ENCODE results near the gene P4HB.

Gene P4HB

DNA sequence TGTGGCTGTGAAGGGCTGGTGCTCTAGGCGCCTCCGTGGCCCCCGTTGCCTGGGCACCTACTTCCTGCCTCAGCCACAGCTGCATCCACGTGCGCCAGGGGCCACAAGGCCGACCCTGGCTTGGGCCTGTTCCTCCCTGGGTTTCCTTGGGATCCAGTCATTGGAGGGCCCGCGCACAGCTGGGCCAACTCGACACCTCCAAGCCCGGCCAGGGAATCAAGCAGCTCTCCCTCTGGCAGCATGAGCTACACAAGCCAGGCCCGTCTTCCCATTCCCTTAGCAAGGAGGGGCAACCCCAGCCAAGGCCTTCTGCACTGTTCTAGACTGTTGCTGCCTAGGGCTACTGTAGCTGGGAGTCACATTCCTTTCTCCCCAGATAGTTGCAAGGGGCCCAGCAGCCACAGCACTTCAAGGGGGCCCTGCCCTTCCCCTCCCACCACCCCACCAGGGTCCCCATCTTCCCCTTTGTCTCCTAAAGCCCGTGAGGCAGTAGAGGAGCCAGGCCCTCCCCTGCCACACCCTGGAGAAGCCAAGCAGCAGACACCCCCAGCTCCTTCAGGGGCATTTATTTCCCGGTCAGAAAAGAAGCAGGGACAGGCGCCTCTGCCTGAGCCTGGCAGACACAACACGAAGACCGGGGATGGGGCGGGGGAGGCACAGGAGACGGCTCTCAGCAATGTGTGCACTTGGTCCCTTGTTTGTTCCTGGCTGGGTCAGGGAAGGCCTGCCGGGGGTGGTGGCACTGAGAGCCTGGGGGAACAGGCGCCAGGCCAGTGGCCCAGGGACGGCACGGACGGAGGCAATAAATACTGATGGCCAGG is 7.0 kb upstream of the P4HB start:
- no peak for DNase-seq

DNA sequence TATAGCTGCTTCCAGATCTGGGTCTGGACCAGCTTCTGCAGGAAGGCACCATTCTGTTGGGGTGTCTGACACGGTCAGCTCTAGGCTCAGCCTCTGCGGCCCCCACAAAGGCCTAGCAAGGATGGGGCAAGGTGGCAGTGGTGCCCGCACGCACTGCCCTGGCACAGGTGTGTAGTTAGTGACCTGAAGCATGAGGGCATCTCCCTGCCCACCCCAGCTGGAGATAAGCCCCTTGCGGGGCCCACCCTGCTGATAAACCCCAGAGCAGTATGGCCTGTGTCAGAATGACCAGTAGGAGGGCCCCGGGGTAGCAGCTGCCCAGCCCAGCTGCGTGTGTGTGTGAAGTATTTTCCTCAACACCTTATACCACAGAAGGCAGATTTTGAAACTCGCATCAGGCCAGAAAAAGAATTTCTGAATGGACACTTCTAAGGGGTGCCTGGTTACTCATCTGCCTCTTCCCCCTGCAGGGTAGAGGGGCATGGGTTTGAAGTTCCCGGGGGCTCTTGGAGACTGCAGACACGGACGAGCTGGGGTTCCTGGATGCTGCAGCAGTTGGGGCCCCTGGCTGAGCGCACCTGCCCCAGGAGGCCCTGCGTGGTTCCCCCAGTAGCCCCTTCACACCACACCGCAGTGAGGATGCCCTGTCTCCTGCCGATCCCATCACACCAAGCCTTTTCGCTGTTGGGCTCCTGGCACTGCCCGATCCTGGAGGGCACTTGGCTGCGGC is 6.3 kb upstream of the P4HB start:
- DNase-seq = no peak

DNA sequence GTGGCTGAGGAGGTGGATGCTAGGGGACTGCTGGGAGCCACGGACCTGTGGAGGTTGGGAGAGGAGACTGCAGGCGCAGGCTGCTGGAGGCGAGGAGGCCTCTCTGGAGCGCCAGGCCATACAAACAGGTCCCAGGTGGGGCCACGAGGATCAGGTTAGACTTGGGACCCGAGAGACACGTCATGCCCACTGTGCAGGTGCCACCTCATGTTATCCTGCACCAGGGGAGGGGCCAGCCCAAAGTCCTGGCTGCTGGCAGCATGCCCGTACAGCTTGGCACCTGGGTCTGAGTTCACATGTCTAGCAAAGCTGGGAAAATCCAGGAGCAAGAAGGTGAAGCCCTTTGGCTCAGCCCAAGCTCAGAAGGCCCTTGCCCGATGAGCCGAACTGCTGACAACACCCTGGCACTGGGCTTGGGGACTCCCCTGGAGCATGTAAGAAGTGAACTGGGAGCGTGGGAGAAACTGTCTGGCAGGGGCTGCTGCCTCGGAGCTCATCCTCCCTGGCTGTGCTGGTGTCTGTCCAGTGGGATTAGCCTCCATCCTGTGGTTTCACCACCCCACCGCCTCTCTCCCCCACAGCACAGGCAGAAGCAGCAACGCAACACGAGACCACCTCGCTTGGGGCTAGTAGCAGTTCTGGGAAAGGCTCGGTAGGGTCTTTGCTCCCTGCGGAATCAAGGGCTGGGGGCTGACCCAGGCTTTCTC is 5.6 kb upstream of the P4HB start:
- no peak for DNase-seq

DNA sequence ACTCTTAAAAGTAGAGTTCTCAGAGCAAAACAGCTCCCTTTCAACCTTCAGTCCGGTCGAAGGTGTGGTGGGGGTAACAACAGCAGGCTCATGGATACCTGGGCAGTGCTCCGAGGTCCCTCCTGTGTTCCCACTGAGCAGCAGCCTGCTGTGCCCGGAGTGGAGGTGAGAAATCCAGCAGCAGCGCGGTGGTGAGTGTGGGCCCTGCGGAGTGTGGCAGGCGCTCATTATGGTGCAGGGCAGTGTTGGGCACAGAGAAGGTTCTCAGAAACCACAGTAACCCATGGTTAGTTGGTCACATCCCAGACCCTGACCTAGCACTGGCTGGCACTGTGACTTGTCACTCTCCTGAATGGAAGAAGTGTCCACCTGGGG is 5.0 kb upstream of the P4HB start:
- no peak for DNase-seq

DNA sequence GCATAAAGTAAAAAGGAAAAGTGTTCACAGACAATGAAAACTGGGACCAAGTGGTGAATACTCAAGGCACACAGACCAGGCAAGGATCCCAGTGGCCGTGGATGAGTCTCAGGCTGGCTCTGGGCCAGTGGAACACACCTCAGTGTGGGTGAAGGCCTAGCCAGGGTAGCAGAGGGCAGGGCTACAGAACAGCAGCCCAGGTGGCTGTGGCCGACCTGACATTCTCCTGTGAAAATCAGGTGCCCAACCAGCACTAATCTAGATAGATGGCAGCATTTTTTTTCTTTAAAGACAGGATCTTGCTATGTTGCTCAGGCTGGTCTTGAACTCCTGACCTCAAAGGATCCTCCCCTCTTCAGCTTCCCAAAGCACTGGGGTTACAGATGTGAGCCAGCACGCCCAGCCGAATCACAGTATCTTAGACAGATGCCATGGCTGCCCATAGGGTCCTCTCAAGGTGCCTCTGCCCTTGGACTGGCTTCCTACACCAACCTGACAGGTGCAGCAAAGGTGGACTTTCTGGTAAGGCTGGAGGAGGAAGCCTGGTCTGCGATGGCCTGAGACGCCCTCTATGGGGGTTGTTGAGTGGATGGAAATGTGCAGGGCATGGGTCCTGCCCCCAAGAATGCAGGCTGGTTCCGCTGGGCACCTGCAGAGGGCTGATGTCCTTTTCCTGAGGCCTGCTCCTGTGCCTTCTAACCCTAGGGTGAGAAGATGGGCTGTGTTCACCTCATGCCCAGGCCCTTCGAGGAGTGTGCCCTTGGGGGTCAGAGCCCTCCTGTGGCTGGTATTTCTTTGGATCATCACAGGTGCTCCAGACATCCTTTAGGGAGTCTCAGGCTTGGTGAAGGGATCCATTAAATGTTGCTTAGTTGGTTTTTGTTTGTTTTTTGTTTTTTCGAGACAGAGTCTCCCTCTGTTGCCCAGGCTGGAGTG is 3.8 kb upstream of the P4HB start:
- DNase-seq = no peak

DNA sequence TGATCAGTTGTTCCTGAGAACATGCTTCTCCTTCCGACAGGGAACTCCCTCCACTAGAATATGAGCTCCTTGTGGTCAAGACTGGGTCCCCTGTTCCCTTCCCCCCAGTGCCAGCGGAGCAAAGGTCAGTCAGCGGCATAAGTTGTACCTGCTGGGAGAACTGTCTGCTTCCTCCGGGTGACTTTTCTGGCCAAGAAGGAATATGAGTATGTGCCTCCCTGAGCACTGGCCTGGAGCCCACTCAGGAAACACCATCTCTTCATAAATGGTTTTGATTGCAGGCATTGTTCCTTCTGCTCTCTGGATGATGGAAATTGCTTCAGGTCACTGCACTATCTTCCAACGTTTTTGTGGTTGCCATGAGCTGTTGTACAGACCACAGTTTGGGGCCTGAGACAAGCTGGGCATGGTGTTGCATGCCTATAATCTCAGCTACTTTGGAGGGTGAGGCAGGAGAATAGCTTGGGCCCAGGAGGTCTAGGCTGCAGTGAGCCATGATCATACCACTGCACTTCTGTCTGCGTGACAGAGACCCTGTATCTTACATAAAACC is 2.9 kb upstream of the P4HB start:
- no peak for DNase-seq

DNA sequence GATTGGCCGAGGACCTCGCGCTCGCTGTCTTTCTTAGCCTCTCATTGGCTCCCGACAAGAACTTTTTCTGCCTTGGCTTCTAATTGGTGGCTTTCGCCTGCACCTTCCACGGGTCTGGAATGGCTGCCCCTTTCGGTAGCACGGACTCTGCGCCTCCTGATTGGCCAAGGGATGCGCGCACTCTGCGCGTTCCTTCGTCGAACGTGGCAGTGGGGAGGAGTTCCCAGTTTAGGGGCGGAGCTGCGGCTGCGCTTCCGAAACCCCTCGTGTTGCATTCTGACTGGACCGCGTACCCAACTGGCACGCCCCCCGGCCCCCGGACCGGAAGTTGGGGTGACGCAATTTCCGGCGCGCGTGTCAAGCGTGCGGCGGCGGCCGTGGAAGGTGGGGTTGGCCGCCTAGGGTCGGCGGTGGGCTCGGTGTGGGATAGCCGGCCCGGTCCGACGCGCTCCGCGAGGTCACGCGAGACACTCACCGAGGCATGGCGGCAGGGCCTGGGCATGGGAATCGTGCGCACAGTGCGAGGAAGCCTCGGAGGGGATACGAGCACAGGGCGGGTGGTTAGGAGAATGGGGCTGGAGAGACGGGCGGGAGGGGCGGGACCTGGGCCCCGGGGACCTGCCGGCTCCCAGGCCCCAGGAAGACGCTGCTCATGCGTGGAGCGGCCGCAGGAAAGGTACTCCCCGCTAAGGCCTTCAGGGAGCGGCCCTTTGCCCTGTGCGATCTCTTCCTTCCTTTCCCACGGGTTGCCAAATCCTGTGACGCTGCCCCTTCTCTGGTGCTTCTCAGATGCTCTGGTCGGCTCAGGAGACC is 627 bp upstream of the P4HB start:
- peak; percentile 98 to 99 for DNase-seq

DNA sequence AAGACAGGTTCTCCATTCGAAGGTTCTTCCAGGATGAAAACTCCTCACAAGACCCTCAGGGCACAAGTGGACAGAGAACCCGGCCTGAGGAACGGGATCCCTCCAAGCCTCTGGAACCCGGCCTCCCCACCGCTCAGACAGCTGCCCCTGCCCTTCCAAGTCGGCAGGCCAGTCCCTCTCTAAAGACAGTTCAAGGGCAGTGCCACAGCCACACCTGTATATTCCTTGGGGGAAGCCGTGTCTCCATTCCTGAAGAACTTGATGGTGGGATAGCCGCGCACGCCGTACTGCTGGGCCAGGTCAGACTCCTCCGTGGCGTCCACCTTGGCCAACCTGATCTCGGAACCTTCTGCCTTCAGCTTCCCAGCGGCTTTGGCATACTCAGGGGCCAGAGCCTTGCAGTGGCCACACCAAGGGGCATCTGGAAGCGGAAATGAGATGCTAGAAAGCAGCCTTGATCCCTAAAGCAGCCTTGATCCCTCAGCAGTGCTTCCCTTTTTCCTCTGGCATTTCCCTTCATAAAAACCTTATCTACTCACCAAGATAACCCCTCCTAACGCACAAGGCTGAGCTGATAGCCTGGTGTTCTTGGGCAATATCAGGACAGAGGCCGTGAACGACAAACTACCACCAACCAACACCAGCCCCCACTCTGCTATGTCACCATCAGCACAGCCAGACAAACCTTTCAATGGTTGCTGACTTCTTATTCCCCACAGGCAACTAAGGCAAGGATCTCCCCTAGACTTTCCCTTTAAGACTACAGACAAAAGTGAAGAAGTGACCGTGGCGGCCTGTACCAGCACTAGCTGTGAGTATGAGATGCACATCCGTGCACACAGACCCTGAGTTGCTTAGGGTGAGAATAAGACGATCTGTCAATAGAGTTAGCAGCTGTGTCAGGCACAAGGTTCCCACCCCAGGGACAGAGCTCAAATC is 1.1 kb downstream of the P4HB start:
- DNase-seq = no peak

DNA sequence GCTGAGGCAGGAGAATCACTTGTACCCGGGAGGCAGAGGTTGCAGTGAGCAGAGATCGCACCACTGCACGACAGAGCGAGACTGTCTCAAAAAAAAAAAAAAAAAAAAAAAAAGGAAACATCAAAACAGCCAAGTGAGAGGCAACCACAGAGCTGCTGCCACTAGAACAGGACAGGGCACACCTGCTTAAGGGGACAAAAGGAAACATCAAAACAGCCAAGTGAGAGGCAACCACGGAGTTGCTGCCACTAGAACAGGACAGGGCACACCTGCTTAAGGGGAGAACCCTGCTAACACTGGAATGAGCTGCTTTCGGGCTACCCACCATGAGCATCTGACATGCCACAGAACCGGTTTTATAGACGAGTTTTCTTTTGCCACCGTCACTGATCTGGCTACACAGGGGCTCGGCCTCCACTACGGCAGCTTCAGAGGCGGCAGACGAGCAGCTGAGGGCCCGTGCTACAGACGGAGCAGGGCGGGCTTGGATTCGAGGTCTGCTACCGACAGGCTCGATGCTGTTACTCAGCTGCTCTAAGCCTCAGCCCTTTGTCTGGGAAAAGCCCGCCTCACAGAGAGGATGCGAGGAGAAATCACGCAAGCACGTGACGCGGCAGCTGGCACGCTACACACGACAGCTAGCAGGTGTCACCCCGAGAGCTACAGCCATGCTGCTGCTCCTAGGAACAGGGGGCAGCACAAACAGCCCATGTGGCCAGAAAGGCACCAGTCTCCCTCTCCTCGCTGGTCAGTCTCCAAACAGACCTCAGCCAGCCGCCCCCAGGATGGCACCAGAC is 2.0 kb downstream of the P4HB start:
- no peak for DNase-seq

DNA sequence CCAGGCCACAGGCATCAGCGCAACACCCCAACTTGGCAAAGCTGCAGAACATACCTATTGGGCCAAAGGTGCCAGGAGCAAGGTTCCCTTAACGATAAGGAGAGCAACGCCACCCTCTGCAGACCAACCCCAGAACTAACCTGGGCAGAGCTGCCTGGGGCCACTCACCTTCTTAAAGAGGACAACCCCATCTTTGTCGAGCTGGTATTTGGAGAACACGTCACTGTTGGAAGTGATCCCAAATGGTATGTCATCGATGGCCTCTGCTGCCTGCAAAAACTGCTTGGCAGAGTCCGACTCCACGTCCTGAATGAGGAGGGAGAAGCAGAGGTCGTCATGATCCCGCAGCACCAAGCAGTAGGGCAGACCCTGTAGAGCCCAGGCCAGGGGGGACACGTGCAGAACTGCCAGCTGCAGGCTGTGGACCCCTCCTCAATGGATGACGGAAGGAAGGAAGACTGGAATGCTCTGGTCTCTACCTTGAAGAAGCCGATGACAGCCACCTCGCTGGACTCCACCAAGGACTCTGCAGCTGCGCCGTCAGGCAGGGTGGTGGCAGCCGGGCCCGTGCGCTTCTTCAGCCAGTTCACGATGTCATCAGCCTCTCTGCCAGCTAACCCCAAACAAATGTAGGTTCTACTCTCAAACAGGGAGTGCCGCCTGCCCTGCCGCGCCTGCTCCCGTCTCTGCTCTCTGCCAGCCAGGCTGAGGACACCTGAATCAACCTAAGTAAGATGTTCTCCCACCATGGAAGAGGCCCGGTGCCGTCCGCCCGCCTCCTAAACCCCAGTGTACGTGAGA is 5.2 kb downstream of the P4HB start:
- DNase-seq = no peak

DNA sequence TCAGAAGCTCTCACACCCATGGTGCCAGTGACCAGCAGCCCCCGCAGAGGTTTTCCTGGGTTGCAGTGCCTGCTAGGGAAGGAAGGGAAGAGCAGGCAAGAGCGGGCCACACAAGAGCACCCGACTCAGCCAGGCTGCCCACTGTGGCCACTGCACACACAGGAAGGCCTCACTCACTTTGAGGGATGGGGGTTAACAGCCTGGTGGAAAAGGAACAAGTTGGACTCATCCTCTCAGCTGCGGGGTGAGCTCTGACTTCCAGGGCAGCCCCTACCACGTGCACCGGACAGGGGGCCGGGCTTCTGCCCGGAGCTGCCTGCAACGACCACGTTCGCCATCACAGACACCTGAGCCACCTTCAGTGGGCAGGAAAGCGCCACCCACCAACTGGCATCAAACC is 8.1 kb downstream of the P4HB start:
- no peak for DNase-seq

DNA sequence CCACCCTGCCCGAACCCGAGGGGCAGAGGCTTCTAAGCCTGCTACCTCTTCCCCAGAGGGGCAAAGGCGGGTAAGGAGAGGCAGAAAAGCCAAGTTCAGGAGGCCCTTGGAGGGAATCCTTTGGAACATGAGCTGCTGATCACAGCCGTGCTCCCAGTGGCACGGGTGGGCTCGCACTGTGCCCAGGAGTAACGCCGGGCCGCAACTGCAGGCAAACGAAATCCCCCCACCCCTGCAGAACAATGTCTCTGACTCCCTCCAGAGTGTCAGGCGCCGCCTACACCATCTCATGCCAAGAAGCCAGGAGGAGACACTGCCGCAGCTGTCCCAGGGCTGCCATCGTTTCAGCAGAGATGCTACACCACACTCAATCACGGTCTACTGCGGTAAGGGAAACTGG is 8.9 kb downstream of the P4HB start:
- DNase-seq = no peak

DNA sequence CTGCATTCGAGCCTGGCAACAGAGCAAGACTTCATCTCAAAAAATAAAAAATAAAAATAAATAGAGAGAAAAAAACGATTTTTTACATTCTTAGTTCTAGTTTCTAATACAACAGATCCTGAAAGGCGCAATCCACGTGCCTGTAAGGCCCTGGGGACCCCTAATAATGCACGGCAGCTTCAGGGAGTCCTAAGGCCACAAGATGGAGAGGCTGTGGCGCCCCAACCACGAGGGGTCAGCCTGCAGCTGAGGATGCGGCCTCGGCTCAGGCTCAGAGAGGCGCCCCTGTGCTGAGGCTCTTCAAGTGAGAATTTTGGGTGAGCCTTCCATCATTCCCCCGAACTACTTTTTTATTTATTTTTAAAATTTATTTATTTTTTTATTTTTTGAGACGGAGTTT is 10.9 kb downstream of the P4HB start:
- DNase-seq = no peak

DNA sequence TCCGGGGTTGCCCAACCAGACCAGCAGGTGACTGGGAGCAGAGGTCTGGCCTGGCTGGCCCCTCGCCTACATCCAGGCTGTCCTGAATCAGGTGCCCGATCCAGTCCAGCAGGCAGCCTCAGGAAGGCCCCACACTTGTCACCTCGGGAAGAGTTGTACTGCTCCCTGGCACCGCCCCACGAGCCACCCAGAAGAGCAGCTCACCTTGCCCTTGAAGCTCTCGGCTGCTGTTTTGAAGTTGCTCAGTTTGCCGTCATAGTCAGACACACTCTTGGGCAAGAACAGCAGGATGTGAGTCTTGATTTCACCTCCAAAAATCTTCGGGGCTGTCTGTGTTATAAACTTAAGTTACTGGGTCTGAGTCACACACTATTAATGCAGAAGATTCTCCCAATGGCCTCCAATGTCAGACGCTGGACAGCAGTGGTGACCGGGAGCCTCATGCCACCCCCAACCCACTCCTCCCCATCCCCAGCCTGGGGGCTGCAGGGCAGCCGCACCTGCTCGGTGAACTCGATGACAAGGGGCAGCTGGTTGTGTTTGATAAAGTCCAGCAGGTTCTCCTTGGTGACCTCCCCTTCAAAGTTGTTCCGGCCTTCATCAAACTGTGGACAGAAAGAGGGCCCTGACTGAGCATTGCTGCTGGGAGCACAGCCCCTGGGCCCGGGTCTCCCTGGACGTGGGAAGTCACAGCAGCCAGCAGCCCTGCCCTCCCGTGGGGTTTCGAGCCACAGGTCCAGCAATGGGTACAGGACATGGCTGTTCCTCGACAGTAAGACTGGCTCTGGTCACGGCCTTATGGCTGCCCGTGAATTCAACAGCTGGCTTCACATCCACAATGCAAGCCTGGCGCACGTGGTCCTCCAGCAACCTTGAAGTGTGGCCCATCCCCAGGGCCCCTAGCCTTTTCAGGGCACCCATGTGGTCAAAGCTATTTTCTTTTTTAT is 13.3 kb downstream of the P4HB start:
- no peak for DNase-seq

DNA sequence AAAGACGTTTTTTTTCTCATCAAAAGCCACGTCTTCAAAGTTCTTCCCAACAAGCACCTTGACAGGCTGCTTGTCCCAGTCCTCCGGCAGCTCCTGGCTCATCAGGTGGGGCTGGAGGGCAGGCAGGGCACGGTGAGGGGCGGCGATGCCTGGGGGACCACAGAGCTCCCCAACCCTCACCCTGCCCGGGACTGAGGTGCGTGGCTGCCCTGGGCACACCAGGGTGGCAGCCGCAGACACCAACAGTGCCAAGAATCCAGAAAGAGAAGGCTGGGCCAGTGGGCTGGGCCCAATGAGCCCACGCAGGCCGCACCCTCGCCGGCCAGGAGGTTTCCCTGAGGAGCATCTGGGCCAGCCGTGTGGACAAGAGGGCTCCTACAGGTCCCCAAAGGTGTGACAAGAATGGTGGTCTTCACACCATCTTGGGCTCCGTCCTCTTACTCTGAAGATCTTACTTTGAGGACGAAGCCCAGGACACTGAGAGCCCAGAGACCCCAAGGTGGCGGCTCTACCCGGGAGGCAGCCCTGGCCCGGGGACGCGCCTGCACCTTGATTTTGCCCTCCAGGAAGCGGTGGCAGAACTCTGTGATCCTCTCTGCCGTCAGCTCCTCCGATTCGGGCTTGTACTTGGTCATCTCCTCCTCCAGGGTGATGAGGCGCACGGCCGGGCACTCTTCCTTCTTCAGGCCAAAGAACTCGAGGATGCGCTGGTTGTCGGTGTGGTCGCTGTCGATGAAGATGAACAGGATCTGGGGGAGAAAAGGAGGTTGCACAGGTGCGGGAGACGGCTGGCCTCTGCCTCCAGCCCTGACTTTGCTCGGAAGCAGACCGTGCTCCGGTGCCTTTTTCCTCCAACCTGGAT is 14.2 kb downstream of the P4HB start:
- no peak for DNase-seq

DNA sequence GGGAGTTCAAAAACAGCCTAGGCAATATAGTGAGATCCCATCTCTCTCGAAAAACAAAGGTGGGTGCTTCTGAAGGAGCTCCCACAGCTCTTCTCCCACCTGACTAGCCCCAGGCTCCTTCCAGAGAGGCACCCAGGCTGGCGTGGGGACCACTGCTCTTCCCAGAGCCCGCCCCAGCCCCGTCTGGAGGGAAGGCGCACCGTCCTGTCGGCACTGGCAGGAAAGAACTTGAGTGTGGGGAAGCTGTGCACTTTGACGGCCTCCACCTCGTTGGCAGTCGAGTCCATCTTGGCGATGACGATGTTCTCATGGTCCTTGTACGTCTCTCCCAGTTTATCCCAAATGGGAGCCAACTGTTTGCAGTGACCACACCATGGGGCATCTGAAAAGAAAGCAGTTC is 15.0 kb downstream of the P4HB start:
- no peak for DNase-seq

Measured in cerebellar nuclear complex (tissue), 1 donor.